ENCODE data around the gene PAK5.

Gene PAK5

DNA sequence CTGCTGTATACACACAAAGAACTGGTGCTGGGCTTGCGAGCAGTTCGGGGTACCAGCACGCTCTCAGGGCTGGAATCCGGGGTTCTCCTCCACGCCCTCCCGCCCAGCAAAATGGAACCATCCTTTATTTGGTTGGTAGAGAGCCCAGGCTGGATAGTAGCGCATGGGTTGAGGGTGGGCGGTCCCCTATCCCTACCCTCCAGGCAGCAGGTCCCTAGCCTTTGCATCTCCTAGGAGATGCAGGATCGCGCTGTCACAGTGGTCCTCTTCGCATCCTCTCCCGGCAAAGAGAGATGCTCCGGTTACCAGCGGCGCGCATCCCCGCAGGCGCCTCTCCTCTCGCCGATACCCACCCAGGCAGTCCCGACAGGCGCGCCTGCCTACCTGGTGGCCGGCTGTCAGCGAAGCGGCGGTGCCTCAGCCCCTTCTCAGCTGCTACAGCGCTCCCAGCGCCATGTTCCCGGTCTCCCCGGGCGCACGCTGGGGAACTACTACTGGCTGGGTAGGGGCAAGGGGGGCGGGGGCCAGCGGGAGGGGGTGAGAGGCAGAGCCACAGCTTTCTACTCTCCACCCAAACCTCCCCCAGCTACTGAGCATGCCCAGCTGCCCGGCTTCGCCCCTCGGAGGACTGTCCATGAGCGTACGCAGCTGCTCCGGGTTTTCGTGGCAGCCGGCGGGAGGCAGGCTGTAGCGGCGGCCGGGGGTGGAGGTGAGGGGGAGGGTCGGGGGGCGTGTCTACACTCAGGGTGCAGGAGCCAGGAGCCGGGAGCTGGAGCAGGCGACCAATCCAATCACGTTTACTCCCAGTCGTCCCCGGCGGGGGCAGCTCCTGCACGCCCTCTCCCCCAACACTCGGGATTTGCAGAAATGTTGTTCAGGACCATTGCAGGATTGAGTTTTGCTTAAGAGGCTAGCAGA is at the start of gene PAK5:
TSS of gene PAK5 (minus strand) at position 699 of the 918 bp plus-strand sequence. CDS start 194,748 bp downstream, outside the sequence.
- no peak for DNase-seq

DNA sequence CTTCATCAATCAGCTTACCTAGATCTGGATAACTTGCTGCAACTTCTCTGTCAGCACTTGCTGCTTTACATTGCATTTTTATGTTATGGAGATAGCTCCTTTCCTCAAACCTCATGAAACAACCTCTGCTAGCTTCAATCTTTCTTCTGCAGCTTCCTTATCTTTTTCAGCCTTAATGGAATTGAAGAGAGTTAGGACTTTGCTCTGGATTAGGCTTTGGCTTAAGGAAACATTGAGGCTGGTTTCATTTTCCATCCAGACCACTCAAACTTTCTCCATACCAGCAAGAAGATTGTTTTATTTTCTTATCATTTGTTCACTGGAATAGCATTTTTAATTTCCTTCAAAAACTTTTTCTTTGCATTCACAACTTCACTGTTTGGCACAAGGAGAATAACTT is 48.8 kb upstream of the PAK5 start:
- no peak for DNase-seq

DNA sequence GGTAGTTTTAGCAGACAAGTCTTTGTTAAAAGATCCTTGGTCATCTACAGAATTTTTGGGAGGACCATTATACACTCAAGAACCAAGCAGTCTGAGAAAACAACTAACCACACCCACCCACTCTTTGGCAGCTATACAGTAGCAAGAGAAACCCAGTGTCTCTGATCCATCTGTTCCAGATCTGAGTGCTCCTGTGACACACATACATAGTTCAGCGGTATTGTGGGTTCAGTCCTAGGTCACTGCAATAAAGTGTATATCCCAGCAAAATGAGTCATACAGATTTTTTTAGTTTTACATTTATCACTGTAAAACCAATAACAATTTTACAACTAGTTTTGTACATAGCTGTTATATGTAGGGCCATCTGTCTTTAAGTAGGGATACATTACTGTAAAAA is 47.4 kb upstream of the PAK5 start:
- no peak for DNase-seq

DNA sequence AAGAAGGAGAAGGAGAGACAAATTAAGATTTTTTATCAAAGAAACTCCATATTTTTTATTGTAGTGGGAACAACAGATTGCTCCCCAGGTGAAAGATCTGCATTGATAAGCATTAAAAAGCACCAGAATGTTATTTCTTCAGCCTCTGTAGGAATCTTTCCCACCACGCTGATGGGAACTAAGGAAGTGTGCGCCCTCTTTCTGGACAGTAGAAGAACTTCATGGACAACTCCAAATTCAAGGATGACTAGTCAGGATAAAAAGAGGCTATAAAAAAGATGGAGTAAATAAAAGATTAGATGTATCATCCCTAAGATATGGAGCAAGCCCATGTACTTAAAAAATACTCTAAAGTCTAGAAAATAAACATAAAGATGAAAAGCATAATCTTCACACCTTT is 45.8 kb upstream of the PAK5 start:
- no peak for DNase-seq

DNA sequence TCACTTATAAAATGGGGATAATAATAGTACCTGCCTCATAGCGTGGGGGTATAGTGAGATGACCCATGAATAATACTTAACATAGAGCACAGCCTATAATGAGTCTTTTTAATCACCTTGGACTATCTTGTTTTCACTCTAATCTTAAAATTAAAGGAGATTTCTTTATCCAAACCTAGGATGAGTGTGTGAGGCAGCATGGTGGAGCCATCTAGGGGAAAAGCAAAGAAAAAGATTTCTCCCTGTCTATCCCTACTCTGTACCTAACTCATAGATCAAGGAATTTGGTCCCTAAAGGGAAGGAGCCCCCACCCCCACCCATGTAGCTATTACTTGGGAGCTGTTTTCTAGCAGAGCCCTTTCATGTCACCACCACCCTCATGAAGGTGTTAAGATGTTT is 45.2 kb upstream of the PAK5 start:
- DNase-seq, result no peak

DNA sequence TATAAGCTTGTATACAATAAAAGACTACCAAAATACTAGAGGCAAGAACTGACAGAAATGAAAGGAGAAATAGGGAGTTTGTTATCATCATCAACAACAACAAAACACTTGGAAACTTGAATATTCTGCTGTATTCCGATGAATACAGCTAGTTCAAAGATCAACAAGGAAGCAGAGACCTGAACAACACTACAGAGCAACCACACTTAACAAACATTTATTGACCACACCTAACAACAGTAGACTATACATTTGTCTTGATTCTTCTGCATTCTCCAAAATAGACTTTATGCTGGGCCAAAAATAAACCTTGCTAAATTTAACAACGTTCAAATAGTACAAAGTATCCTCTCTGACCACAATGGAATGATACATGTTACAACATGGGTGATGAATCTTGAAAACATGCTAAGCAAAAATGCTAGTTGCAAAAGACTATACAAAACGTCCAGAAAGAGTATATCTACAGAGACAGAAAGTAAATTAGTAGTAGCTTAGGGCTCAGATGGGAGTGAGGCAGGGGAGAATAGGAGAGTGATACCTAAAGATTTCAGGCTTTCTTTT is 39.1 kb upstream of the PAK5 start:
- no peak for DNase-seq

DNA sequence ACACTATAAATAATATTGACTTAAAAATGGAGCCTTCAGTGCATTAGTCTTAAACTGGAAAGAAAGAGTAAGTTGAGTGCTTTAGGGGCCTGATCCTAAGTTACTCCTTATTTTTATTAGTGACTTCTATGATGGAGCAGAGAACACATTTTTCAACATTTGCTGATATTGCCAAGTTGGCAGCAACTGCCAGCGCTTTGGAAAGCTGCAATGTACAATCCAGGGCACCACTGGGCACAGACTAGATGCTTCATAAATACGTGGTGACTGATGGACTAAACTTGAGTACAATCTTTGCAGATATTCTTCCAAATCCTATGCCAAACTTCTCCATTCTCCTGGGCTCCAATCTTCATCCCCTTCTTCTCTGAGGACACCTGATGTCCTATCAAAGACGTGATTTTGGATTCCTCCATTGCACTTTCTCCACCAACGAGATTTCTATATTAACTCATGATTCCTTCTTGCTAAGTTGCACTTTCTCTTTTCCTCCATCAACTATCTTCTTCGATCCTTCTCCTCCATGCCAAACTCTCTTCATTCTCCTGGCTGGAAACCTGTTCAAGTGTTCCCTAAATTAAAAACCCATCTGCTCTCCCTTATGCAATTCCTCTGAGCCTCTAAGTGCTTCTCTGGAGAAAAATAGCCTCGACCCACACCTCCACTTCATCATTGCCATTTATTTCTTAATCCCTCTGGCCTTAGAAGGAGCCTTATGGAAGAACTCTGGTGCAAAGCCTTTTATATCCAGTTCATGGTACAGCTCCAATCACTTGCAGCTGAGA is 28.5 kb upstream of the PAK5 start:
- DNase-seq, result no peak

DNA sequence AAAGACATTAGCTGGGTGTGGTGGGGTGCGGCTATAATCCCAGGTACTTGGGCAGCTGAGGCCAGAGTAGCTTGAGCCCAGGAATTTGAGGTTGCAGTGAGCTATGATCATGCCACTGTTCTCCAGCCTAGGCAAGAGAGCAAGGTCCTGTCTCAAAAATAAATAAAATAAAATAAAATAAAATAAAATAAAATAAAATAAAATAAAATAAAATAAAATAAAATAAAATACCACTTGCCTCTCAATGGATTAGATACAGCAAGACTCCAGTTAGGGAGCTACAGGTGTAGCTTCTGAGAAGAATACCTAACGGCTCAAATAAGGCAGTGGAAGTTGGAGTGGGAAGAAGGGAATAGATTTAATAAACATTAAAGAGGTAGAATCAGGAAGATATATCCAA is 13.7 kb upstream of the PAK5 start:
- DNase-seq, result no peak

DNA sequence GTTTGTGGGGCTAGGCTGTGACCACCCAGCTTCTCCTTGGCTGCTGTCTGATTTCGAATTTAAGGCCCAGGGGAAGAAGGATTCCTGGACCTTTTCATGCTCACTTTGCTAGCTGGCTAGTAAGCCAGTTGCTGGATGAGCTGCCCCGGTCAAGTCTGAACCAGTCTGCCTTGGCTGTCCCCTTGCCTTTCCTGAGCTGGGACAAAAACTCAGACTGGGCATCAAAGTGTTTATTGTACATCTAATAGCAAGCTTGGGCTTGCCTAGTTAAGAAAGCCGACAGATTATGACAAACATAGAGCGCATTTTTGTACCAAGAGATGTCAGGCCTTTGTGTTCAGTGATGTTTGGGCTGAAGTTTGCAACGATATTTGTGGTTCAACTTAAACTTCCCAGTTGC is 750 bp upstream of the PAK5 start:
- DNase-seq, result no peak

DNA sequence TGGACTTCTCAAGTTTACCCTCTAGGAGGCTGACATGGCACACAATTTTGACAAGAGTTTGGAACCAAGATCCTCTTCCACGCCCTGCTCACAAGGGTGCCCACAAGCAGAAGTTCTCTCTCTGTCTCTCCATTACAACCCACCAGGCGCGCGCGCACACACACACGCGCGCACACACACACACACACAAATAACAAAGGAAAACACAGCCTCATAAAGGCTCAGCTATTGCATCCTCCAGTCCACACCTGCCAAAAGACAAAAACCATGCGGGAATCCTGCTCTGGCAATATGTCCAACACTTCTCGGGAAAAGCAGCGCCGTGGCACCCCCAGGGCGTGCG is 870 bp downstream of the PAK5 start:
- DNase-seq, result no peak

DNA sequence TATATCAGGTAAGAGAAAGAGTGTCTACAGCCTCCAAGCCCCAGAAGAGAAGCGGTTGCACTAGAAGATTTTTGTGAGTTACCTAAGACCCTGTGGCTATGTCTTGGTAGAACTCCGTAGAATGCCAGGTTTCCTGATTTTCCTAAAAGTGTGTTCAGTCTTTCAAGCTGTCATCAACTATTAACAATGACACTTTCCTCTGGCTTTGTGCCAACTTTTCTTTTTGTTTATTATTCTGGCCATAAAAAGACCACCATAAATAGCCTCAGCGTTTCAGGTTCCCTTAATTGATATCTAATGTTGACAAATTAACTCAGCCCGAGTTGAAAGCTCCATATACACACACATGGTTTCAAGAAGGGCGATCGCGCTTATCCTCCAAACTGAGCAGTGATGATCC is 1.2 kb downstream of the PAK5 start:
- DNase-seq, result no peak

DNA sequence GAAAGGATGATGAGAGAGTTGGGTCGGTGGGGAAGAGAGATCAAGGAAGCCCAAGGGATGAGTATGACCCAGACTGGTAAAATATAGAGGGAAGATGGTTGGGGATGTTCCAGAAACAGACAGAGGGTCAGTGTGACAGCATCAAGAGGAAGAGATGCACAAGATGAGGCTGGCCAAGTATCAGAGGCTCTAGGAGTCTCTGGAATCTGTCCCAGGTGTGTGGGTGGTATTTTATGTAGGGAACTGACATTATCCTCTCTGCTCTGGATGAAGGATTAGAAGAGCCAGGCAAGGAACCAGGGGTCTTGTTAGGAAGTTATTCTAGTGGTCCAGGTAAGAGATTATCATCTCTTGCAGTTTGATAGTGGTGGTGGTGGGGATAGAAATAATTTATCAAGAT is 3.6 kb downstream of the PAK5 start:
- no peak for DNase-seq

DNA sequence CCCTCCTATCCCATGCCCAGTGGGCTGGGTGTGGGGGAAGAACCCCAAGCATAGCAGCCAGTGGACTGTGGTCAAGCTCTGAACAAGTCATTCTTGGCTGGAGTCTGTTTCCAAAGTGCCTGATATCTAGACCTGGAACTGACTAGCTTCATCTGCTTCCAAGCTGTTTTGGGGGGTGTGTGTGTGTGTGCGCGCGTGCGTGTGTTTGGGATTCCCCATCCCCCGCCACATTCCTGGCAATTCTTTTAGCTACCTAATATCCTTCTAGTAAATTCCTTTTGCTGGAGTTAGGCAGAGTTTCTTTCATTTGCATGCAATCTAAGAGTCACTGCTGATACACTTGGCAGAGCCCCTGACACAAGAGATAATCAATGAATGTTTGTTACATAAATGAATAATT is 7.8 kb downstream of the PAK5 start:
- DNase-seq, result no peak

DNA sequence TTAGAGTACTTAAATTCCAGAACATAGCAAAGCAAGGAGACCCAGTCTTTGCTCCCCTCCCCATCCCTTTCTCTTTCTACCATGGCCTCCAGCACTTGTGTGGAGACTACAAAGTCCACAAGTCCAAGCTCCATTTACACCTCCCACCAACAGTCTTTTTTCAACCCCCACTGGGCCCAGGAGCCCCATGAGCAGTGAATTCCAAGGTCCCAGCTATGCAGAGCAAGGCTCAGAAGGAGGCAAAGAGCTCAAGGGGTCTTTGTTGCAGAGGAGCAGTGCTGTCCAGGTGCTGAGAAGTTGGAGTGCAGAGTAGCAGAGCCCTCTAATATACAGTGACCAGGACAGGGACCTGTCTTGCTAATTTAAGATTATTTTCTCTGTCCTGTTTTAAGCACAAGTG is 9.0 kb downstream of the PAK5 start:
- DNase-seq, result no peak

DNA sequence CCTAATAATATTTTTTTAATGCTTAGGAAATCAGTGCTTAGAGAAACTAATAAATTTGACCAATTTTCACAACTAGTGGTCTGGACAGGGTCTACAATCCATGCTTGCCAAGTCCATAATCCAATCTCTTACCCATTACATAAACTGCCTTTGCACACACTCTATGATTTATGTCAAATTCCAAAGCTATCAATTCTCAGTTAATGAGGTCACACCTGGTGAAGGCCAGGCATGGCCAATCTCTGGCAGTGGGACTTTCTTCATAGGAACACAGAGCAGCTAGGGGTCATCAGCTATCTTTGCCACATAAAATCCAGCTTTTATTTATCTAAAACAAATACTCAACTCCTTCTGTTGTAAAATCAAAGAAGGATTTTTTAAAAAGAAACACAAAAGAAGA is 21.2 kb downstream of the PAK5 start:
- no peak for DNase-seq

DNA sequence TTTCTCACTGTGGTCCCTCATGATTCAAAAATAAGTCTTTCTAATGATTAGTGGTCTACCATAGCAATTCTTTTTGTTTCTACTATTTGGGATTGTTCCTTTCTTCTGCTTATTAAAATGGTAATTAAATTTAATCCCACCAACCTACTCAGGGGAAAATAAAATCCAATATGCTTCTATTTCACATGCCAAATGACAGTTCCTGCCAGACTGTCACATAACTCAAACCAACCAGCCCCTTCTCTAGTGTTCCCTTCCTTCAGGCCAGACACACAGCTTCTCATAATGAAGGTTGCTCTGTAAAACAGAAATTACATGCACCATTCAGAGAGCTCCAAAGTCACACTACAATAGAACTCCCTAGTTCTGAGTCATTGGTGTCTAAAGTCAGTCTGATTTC is 23.2 kb downstream of the PAK5 start:
- DNase-seq, result no peak

DNA sequence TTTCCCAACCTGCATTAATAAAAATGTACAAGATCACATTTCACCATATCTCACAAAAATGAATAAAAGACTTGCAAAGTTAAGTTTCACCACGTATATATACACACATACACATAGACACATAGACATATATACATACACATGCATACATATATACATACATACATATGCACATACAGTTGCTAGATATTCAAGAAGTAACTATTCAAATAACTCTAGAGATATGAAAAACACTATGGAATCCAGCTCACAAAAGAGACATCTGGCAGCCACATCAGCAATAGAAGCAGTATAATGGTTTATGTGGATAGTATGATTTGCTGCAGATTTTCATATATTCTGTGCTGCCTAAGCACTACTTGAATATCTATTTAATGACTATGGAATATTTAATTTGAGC is 28.1 kb downstream of the PAK5 start:
- no peak for DNase-seq

DNA sequence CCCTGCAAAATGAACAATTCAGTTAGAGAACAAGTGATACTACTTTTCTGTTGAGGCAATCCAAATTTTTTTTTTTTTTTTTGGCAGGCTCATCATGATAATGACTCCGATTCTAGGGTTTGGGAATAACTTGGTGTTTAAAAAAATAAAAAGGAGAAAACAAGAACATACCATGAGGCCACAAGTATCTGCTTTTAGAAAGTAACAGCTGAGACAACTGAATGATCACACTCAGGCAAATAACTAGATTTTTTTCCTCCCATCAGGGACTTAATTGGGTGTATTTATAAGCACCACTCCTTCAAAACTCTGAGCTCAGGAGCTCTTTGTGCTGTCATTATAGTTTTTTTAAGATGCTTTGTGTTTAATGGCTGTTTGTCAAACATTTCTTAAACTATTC is 29.6 kb downstream of the PAK5 start:
- no peak for DNase-seq

DNA sequence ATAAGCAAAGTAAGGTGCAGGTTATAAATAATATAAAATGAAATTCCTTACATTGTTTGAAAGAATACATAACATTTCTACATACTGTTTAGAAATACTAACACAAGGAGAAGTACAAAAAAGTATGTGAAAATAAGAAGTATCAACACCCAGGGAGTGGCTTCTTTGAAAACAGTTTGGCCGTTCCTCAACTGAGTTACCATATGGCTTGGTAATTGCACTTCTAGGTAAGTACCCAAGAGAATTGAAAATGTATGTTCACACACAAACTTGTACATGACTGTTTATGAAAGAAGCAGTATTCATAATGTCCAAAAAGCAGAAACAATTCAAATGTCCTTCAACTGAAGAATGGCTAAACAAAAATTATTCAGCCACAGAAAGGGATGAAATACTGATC is 30.7 kb downstream of the PAK5 start:
- DNase-seq, result no peak

DNA sequence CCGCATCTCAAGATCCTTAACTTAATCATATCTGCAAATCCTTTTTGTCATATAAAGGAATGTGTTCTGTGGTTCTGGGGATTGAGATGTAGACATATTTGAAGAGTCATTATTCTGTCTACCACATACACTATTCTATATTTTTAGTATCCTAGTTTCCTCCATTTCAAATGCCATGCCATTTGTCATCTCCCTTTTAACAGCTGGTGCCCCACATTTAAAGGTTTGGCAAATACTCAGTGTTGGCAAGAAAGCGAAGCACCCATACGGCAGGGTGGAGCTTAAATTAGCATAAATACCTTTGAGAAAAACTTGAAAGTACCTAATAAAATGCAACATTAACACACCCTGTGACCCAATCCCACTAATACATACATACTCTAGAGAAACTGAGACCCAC is 31.7 kb downstream of the PAK5 start:
- no peak for DNase-seq

DNA sequence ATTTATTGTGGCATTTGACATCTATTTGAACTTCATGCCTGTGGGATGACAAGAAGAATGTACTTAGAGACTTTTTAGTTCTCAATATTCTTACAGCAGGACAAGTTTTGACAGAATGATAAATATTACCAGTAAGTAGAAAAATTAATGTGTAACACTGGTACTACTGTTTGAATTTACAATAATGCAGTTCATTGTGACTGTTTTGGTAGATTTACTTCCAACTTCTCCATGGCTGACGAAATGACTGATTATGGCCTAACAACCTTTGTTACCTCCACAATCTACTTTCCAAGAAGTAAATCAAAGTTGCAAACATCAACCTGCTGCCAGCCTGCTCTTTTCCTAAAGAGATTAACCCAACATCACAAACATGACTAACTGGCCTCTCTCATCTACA is 38.5 kb downstream of the PAK5 start:
- no peak for DNase-seq

DNA sequence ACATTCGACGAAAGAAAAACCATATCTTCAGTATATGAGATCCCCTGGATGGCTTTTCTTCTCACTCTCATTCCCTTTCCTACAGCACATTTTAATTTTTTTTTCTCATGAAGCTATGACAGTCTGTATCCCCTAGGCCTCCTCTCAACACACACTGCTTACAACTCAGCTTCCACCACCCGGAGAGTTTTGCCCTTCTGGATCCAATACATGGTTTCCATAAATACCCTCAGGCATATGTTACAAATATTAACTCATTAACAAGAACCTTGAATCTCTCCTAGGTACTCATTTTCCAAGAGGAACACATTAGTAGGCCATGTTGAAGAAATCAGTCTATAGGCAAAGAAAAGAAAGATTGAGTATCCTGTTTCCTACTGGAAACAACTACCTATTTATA is 44.0 kb downstream of the PAK5 start:
- no peak for DNase-seq

DNA sequence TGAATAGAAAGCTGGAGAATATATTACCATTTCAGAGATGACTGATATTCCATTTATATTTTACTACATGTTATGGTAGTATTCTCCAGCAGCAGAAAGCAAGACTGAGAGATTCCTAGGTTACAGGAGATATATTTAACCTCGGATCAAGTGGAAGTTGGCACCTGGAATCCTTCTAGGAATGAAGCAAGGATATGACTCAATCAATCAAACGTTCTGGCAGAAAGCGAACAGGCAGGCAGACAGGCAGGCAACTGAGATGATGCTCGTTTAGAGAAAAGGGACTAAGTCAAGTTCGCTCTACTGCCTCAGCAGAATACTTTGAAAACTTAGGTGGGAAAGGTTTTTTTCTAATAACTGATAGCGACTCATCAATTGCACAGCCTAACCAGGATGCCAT is 46.2 kb downstream of the PAK5 start:
- no peak for DNase-seq

DNA sequence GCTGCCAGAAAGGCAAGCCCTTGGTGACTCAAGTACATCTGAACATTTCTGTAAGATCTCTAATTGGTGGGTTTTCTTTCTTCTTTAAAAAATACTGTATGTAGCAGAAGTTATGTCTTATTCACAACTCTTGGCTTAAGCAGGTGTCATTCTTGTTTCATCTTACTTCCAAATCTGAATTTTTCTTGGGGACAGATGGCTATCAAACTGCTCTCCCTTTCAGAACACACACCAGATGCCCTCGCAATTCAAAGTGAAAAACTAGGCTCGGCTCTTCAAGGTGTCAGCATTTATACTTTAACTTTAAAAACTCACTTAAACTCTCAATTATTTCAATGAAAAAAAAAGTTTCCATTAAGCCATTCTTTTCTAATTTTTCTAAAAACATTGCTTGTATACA is 49.7 kb downstream of the PAK5 start:
- DNase-seq, result no peak

Measured in activated gamma-delta T cell treated with Interleukin-2 at 50 U/mL for 16 hours (primary cell).